H9 (cell line): Measurements from ENCODE around the gene THBS4. TPM values are rescaled to one million over a fixed set of nuclear protein-coding genes. Genes with fewer than 3 reads are reported as not detected.
A peak's percentile ranks its signal among the peaks of the same experiment; 100 is the strongest.

Source experiments
- DNase-seq: peaks from one replicate; pipeline ENCODE4 v3.0.0-alpha.2; 2017
- H2AFZ ChIP-seq: one replicate; pipeline ENCODE4 v1.6.1; 2013; ENCODE audit warnings: mild to moderate bottlenecking, low read length, control low read depth, moderate library complexity
- H2AK5ac ChIP-seq: 2 replicates; pipeline ENCODE4 v1.6.1; 2013; ENCODE audit warnings: low read length, control low read depth, mixed read lengths; ENCODE audit not compliant: insufficient read length
- H2BK120ac ChIP-seq: one replicate; pipeline ENCODE4 v1.6.1; 2013; ENCODE audit warnings: low read depth, mild to moderate bottlenecking, low read length, control low read depth, inconsistent platforms; ENCODE audit not compliant: poor library complexity, severe bottlenecking
- H2BK12ac ChIP-seq: 2 replicates; pipeline ENCODE4 v1.6.1; 2013; ENCODE audit warnings: low read length, control low read depth, mixed read lengths, low read depth; ENCODE audit not compliant: insufficient read length
- H2BK15ac ChIP-seq: 2 replicates; pipeline ENCODE4 v1.6.1; 2013; ENCODE audit warnings: low read depth, low read length, control low read depth
- H2BK20ac ChIP-seq: one replicate; pipeline ENCODE4 v1.6.1; 2013; ENCODE audit warnings: low read depth, mild to moderate bottlenecking, low read length, control low read depth, inconsistent platforms; ENCODE audit not compliant: poor library complexity, severe bottlenecking
- H2BK5ac ChIP-seq: 2 replicates; pipeline ENCODE4 v1.6.1; 2013; ENCODE audit warnings: low read length, control low read depth, mixed read lengths; ENCODE audit not compliant: insufficient read length
- H3K14ac ChIP-seq: 2 replicates; pipeline ENCODE4 v1.6.1; 2013; ENCODE audit warnings: low read length, control low read depth; ENCODE audit not compliant: insufficient read depth
- H3K18ac ChIP-seq: 2 replicates; pipeline ENCODE4 v1.6.1; 2013; ENCODE audit warnings: low read depth, mild to moderate bottlenecking, mixed read lengths, low read length, control low read depth; ENCODE audit not compliant: insufficient read length
- H3K23ac ChIP-seq: 2 replicates; pipeline ENCODE4 v1.6.1; 2013; ENCODE audit warnings: low read length, control low read depth, mixed read lengths, low read depth; ENCODE audit not compliant: insufficient read length
- H3K23me2 ChIP-seq: 2 replicates; pipeline ENCODE4 v1.6.1; 2013; ENCODE audit warnings: low read depth, mild to moderate bottlenecking, mixed read lengths, low read length, control low read depth; ENCODE audit not compliant: insufficient read length, poor library complexity, severe bottlenecking
- H3K27ac ChIP-seq: 2 replicates; pipeline ENCODE4 v1.5.1; 2013; ENCODE audit warnings: low read length, control low read depth, mixed read lengths, low read depth; ENCODE audit not compliant: insufficient read length
- H3K27me3 ChIP-seq: 2 replicates; pipeline ENCODE4 v1.6.1; 2013; ENCODE audit warnings: low read length, control low read depth, inconsistent platforms; ENCODE audit not compliant: insufficient read depth
- H3K4ac ChIP-seq: 2 replicates; pipeline ENCODE4 v1.6.1; 2013; ENCODE audit warnings: low read depth, mild to moderate bottlenecking, control low read depth, inconsistent platforms, low read length, moderate library complexity
- H3K4me1 ChIP-seq: 2 replicates; pipeline ENCODE4 v1.6.1; 2013; ENCODE audit warnings: low read length, control low read depth, inconsistent platforms; ENCODE audit not compliant: insufficient read depth
- H3K4me2 ChIP-seq: 2 replicates; pipeline ENCODE4 v1.6.1; 2013; ENCODE audit warnings: low read length, control low read depth, mixed read lengths; ENCODE audit not compliant: insufficient read length, insufficient read depth
- H3K56ac ChIP-seq: 2 replicates; pipeline ENCODE4 v1.6.1; 2013; ENCODE audit warnings: low read depth, mild to moderate bottlenecking, mixed read lengths, low read length, control low read depth; ENCODE audit not compliant: insufficient read length
- H3K79me1 ChIP-seq: 2 replicates; pipeline ENCODE4 v1.6.1; 2013; ENCODE audit warnings: low read depth, mild to moderate bottlenecking, moderate library complexity, low read length, control low read depth, inconsistent platforms; ENCODE audit not compliant: insufficient read depth, poor library complexity, severe bottlenecking
- H3K79me2 ChIP-seq: 2 replicates; pipeline ENCODE4 v1.6.1; 2013; ENCODE audit warnings: low read length, control low read depth, inconsistent platforms; ENCODE audit not compliant: insufficient read depth
- H3K9ac ChIP-seq: 2 replicates; pipeline ENCODE4 v1.6.1; 2013; ENCODE audit warnings: low read length, control low read depth, mixed read lengths; ENCODE audit not compliant: insufficient read length; ENCODE audit errors: extremely low read depth
- H3K9me3 ChIP-seq: one replicate; pipeline ENCODE4 v1.6.1; 2013; ENCODE audit warnings: low read depth, low read length, inconsistent platforms; ENCODE audit not compliant: control insufficient read depth
- H3T11ph ChIP-seq: one replicate; pipeline ENCODE4 v1.6.1; 2013; ENCODE audit warnings: mild to moderate bottlenecking, low read length, control low read depth, inconsistent platforms
- H4K20me1 ChIP-seq: one replicate; pipeline ENCODE4 v1.6.1; 2013; ENCODE audit not compliant: control insufficient read depth, insufficient read length, insufficient read depth
- H4K5ac ChIP-seq: 2 replicates; pipeline ENCODE4 v1.6.1; 2013; ENCODE audit warnings: low read depth, mild to moderate bottlenecking, mixed read lengths, low read length, control low read depth; ENCODE audit not compliant: insufficient read length
- H4K8ac ChIP-seq: replicated peaks from 2 replicates; pipeline ENCODE4 v1.6.1; 2013; ENCODE audit warnings: low read length, control low read depth, mixed read lengths, low read depth; ENCODE audit not compliant: insufficient read length
- H4K91ac ChIP-seq: 2 replicates; pipeline ENCODE4 v1.6.1; 2013; ENCODE audit warnings: low read depth, mild to moderate bottlenecking, moderate library complexity, mixed read lengths, low read length, control low read depth; ENCODE audit not compliant: insufficient read length
- H3K27ac Mint-ChIP-seq, 3 experiments: 2 replicates in 2 of 3; 3 replicates in 1 of 3; pipeline ENCODE4 v1.8.0; 2020 to 2021; ENCODE audit warnings: mixed read lengths in 3 of 3, mild to moderate bottlenecking in 1 of 3, moderate library complexity in 1 of 3
- H3K27me3 Mint-ChIP-seq: 2 replicates; pipeline ENCODE4 v1.8.0; 2021; ENCODE audit warnings: low read depth, mild to moderate bottlenecking, moderate library complexity, mixed read lengths
- H3K36me3 Mint-ChIP-seq, 3 experiments: 2 replicates in 2 of 3; 3 replicates in 1 of 3; pipeline ENCODE4 v1.8.0; 2020 to 2021; ENCODE audit warnings: low read depth in 3 of 3, mixed read lengths in 3 of 3; ENCODE audit not compliant: insufficient read depth in 1 of 3
- H3K4me1 Mint-ChIP-seq, 2 experiments: 2 replicates each; pipeline ENCODE4 v1.8.0; 2020; ENCODE audit warnings: mixed read lengths in 2 of 2
- H3K4me3 Mint-ChIP-seq, 2 experiments: 2 replicates in 1 of 2; 3 replicates in 1 of 2; pipeline ENCODE4 v1.8.0; 2020 to 2021; ENCODE audit warnings: mild to moderate bottlenecking in 2 of 2, mixed read lengths in 2 of 2, moderate library complexity in 1 of 2
- H3K9me3 Mint-ChIP-seq, 2 experiments: 2 replicates in 1 of 2; 3 replicates in 1 of 2; pipeline ENCODE4 v1.8.0; 2020; ENCODE audit warnings: mild to moderate bottlenecking in 2 of 2, mixed read lengths in 2 of 2, moderate library complexity in 1 of 2
- WGBS: extraction: QIAGEN DNeasy Blood & Tissue Kit; methylation state at CpG from one replicate; pipeline ENCODE4 v1.1.7; 2013; ENCODE audit warnings: missing lambda C conversion rate, low lambda C conversion rate, mixed read lengths; ENCODE audit not compliant: insufficient read length; ENCODE audit errors: extremely low coverage; 5-methylcytosine and 5-hydroxymethylcytosine counted together
- total RNA-seq: library from RNA; stranded (reverse); gene quantifications from 2 replicates; pipeline ENCODE4 v1.2.1, GENCODE V29; 2021
- TF ChIP-seq, protein P1 (sequence below): fragments of 200-600 bp; sonication (generic); conservative IDR thresholded peaks from 3 replicates; pipeline ENCODE4 v1.8.0; 2021; ENCODE audit warnings: antibody characterized with exemption, mild to moderate bottlenecking

THBS4 gene
- total RNA-seq, 1 experiment from 2014 or later = 19.0 TPM

DNA sequence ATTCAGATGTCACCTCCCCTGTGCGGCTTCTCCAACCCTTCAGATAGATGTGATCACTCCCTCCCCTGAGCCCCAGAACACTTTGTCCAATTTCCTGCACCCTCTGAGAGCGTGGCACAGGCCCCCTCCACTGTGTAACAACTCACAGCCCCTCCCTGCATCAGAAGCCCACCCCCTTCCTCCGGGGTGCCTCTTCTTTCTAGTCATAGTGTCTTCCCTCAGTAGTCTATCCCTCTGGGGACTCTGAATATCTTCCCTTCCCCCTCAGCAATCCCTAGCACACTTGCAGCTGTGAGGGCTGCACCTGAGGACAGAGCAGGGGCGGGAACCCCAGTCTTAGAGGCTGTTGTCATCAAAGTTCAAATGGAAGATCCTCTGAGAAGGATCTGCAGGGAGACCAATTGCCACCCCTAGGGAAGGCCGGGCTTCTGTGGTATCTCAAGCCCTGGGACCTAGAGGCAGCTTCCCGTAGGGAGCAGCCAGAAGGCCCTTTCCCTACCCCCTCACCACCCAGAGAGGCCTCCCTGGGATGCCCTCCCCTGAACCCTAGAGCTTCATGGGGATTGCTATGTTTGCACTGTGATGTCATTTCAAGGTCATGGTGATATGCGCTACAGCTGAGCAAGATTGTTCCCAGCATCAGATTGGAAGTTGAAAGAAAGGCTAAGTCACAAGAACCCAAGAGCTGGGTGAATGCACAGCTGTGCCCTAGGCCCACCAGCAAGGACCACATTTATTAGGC lies 70.7 kb downstream of the THBS4 start:
- Histone ChIP-seq H2BK5ac (no peak overlapping the region), H3K4me1 (0 out of 2 replicates have a peak, but pooled peaks cover 3% of the 10 kb centered on the region), H2BK12ac (no peak overlapping the region), H4K91ac (no peak overlapping the region), H2BK120ac (no peak overlapping the region), H3K4ac (no peak overlapping the region), H2BK20ac (no peak overlapping the region), H2AFZ (no peak overlapping the region), H3K4me2 (no peak overlapping the region), H4K5ac (no peak overlapping the region), H3K79me1 (no peaks in the 10 kb centered on the region), H3K56ac (no peak overlapping the region), H3K27ac (no peak overlapping the region), H4K20me1 (no peaks in the 10 kb centered on the region), H2BK15ac (no peak overlapping the region), H4K8ac (no peak overlapping the region), H3K18ac (no peak overlapping the region), H3K9me3 (no peaks in the 10 kb centered on the region), H3K23me2 (no peaks in the 10 kb centered on the region), H3K14ac (no peak overlapping the region), H3T11ph (no peak overlapping the region), H3K23ac (no peak overlapping the region), H3K9ac (no peak overlapping the region), H3K27me3 (no peaks in the 10 kb centered on the region), H3K79me2 (no peaks in the 10 kb centered on the region), H2AK5ac (no peak overlapping the region)
- TF ChIP-seq, protein P1, sequence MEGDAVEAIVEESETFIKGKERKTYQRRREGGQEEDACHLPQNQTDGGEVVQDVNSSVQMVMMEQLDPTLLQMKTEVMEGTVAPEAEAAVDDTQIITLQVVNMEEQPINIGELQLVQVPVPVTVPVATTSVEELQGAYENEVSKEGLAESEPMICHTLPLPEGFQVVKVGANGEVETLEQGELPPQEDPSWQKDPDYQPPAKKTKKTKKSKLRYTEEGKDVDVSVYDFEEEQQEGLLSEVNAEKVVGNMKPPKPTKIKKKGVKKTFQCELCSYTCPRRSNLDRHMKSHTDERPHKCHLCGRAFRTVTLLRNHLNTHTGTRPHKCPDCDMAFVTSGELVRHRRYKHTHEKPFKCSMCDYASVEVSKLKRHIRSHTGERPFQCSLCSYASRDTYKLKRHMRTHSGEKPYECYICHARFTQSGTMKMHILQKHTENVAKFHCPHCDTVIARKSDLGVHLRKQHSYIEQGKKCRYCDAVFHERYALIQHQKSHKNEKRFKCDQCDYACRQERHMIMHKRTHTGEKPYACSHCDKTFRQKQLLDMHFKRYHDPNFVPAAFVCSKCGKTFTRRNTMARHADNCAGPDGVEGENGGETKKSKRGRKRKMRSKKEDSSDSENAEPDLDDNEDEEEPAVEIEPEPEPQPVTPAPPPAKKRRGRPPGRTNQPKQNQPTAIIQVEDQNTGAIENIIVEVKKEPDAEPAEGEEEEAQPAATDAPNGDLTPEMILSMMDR = no peak
- no peaks in the 10 kb centered on the region for H3K36me3 Mint-ChIP-seq
- no peak for DNase-seq
- peaks cover 2% of the 10 kb centered on the region; the same call in 1 of the 2 replicates for H3K27me3 Mint-ChIP-seq
- H3K9me3 Mint-ChIP-seq = no peaks in the 10 kb centered on the region; a peak in 2 of 5 replicates
- WGBS = no CpG with 5 or more reads among the region's 7 CpGs
- H3K27ac Mint-ChIP-seq = peak overlapping the region in 1 of 3 experiments; percentile 92; a peak in 1 of 7 replicates
- peaks cover 19 to 20% of the 10 kb centered on the region in 2 experiments for H3K4me1 Mint-ChIP-seq
- H3K4me3 Mint-ChIP-seq = no peak overlapping the region
